NCI-H748 (cell line): ENCODE measurements around the gene PBXIP1.
"Not testable (repeated sequence)": the region's sequence is repeated elsewhere in the genome, so short reads cannot be mapped to it uniquely, and the experiment has no call there.

Experiments
- DNase-seq: peaks from one replicate; lab custom pipeline; 2025; ENCODE audit not compliant: unreplicated experiment; lab: John Stamatoyannopoulos, UW

Gene PBXIP1

GRCh38 chr1:154994591-154994990 lies 38.7 kb upstream of the PBXIP1 start:
- no peak for DNase-seq

DNA sequence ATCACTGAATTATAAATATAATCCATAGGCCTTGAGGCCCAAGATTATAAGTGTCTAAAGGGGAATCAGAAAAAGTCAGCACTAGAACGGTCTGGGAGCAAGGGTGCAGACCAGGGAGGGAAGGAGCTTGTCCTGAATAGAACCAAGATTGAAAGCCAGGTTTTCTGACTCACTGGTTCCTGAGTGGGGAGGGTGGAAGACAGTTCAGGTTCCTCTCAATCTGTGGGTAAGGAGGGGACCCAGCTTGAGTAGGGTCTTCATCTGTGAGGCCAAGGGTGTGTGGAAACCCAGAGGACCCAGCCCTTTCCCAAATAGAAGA lies 38.3 kb upstream of the PBXIP1 start:
- DNase-seq: no peak

- DNase-seq: no peak
Measured at GRCh38 chr1:154993572-154994268, 37.8 kb upstream of the PBXIP1 start, which contains the start of gene LENEP. LENEP (plus strand) TSS chr1:154993586; CDS start chr1:154993608, 22 bp downstream.

GRCh38 chr1:154992721-154993571 lies 37.0 kb upstream of the PBXIP1 start:
- peak; percentile 9 for DNase-seq

DNA sequence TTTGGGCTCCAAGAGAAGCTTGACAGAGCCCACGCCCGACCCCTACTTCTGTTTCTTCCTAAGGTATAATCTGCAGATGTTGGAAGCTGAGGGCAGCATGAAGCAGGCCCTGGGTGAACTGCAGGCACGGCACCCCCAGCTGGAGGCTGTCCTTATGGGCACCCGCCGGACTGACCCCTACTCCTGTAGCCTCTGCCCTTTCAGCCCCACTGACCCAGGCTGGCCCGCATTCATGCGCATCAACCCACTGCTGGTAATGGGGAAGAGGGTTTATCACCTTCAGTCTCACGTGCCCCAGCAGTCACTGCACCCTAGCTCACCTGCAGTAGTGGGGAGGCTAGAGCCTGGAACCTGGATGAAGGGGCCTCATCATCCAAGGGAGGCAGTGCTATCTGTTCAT lies 34.4 kb upstream of the PBXIP1 start:
- DNase-seq: no peak

- DNase-seq: no peak
Measured at GRCh38 chr1:154989195-154989860, 33.4 kb upstream of the PBXIP1 start.

GRCh38 chr1:154988058-154988954 lies 32.4 kb upstream of the PBXIP1 start:
- DNase-seq: no peak

DNA sequence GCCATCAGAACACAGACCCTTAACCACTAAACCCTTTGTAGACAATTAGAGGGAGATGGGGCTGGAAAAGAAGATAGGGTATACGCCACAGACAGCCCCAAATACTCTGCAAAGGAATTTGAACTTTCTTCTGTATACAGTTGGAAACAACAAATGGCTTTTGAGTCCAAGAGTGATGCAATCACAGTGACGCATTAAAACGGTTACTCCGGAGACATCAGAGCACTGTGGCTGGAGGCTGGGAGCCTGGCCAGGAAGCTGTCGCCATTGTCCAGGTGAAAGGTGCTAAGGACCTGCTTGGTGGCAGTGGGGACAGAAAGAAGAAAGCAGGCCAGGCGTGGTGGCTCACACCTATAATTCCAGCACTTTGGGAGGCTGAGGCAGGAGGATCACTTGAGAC lies 31.4 kb upstream of the PBXIP1 start:
- DNase-seq: no peak

GRCh38 chr1:154986736-154987135 lies 30.8 kb upstream of the PBXIP1 start:
- DNase-seq: not testable (repeated sequence)

DNA sequence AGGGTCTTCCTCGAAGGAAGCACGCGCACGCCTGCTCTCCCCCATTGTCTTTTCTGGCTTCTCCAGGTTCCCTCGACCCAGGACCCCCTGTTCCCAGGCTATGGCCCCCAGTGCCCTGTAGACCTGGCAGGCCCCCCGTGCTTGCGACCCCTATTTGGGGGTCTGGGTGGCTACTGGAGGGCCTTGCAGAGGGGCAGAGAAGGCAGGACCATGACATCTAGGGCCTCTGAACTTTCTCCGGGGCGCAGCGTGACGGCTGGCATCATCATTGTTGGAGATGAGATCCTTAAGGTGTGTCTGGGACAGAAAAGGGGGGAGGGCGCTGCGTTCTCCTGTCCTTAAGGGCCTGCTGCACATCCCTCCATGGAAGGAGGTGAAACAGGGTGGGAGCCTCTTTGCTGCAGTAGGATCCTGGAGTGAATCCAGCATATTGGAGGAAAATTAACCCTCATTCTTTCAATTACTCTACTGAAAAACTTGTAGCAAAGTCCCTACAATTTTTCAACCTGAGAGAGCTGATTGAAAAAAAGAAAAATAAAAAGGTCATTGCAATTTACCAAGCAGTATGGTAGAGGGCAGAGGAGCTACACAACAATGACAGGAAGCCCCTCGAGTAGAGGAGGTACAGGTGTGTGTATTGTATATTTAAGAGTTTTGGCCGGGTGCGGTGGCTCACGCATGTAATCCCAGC lies 28.0 kb upstream of the PBXIP1 start:
- peak; percentile 35 for DNase-seq

GRCh38 chr1:154982897-154983648 lies 27.2 kb upstream of the PBXIP1 start, which contains the start of gene FLAD1:
FLAD1 (plus strand) TSS chr1:154983344; CDS start chr1:154983695, 351 bp downstream.
- DNase-seq: peak; percentile 100

DNA sequence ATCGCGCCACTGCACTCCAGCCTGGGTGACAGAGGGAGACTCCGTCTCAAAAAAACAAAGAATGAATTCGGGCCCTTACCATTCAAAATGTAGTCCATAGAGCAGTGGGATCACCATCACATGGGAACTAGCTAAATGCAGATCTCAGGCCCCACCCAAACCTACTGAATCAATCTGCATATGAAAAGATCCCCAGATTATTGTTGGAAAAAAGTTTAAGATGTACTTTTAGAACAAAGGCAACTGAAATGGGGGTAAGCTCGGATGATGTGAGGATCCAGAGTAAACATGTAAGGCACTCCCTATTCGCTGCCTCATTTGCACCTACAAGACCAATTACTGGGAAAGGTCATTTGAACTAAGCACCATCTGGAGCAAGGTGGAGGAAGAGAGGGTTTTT lies 26.4 kb upstream of the PBXIP1 start:
- peak; percentile 27 for DNase-seq

GRCh38 chr1:154978360-154978759 lies 22.5 kb upstream of the PBXIP1 start:
- no peak for DNase-seq

GRCh38 chr1:154977762-154978161 lies 21.9 kb upstream of the PBXIP1 start:
- DNase-seq: not testable (repeated sequence)

DNA sequence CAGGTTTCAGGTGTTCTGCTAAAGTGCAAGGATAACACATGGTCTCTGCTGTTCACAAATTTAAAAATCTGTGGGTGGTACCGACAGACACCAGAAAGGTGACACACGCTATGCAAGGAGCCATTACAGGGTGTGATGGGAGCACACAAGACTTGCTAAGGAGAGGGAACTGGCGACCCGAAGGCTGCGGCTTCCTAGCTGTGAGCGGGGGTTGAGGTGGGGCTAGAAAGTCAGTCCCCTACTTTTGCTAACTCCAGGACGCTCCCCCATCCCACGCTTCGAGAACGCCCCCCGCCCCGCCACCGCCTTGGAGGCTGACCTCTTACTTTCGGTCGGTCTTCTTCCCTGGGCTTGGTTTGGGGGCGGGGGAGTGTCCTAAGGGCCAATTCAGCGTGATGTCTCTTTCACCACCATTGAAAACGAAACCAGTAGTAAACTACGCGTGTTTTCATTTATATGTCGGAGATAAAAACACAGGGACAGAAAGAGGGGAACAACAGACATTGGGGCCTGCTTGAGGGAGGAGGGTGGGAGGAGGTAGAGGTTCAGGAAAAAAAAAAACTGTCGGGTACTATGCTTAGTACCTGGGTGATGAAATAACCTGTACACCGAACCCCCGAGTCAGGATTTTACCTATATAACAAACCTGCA lies 19.6 kb upstream of the PBXIP1 start:
- DNase-seq: peak; percentile 60

DNA sequence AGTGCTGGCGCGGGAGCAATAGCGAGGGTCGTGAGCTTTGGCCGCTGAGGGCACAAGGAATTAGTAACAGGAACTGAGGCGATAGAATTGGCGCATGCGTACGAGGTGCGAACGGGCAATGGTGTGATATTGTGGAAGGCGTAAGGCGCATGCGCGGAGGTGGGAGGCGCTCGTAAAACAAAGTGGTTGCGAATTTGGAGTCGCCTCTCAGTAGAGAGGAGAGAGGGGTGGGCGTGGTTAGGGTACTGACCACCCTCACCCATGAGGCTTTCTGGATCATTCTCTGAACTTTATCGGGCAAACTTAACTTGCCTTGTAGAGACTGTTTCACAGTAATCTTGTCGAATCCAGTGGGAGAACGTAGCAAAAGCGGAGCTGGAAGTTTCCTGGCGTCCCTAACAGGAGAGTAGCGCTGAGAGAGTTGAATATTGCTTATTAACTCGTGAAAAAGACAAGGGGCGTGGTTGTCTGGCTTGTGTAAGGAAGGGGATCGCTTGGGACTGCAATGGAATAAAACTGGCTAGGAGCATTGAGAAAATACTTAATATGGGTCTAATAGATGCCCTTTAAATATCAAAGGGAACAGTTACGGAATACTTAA lies 19.0 kb upstream of the PBXIP1 start:
- DNase-seq: peak; percentile 96

DNA sequence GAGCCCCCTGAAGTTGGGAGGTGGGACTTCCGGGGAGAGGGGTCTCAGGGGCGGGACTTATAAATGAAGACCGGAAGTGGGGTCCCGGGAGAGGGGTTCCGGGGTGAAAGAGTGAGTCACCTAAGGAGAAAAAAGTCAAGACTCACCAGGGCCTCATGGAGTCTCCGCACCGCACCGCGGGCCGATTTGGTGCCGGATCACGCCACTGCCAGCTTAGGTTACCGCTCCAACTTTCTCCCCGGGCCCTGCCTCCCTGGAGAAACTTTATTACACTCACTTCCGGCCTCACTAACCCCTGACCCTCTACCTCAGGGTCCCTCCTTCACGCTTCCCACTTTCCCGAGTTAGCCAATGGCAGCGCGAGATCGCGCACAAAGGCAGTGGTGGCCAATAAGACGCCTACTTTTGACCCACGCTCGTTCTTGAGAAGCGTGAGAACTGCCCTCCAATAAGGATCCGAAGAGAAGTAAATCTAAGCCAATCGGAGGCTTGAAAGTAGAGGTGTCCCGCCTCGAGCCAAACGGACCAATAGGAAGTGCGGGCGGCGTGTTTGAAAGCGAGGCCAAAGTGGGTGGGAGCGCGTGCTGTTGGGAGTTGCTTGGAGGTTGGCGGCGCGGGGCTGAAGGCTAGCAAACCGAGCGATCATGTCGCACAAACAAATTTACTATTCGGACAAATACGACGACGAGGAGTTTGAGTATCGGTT lies 18.4 kb upstream of the PBXIP1 start, which contains the start of gene CKS1B:
CKS1B (plus strand) TSS at position 580 of the 706 bp plus-strand sequence; CDS start at position 645, 65 bp downstream.
- DNase-seq: peak; percentile 100
